GM12874 (cell line): ENCODE results near the gene C1orf105.

Source experiments
- TF ChIP-seq, protein P1 (sequence below): IDR thresholded peaks from 2 replicates; pipeline ENCODE4 v1.5.1; 2011; ENCODE audit warnings: low read depth, mild to moderate bottlenecking, control low read depth, low read length, moderate library complexity; ENCODE audit not compliant: insufficient read depth

C1orf105 gene

GRCh38 chr1:172473302-172473701 lies 52.8 kb downstream of the C1orf105 start:
- TF ChIP-seq, protein P1, sequence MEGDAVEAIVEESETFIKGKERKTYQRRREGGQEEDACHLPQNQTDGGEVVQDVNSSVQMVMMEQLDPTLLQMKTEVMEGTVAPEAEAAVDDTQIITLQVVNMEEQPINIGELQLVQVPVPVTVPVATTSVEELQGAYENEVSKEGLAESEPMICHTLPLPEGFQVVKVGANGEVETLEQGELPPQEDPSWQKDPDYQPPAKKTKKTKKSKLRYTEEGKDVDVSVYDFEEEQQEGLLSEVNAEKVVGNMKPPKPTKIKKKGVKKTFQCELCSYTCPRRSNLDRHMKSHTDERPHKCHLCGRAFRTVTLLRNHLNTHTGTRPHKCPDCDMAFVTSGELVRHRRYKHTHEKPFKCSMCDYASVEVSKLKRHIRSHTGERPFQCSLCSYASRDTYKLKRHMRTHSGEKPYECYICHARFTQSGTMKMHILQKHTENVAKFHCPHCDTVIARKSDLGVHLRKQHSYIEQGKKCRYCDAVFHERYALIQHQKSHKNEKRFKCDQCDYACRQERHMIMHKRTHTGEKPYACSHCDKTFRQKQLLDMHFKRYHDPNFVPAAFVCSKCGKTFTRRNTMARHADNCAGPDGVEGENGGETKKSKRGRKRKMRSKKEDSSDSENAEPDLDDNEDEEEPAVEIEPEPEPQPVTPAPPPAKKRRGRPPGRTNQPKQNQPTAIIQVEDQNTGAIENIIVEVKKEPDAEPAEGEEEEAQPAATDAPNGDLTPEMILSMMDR = no peak

- TF ChIP-seq, protein P1 = no peak
Observed at GRCh38 chr1:172473842-172474241, 53.4 kb downstream of the C1orf105 start.

DNA sequence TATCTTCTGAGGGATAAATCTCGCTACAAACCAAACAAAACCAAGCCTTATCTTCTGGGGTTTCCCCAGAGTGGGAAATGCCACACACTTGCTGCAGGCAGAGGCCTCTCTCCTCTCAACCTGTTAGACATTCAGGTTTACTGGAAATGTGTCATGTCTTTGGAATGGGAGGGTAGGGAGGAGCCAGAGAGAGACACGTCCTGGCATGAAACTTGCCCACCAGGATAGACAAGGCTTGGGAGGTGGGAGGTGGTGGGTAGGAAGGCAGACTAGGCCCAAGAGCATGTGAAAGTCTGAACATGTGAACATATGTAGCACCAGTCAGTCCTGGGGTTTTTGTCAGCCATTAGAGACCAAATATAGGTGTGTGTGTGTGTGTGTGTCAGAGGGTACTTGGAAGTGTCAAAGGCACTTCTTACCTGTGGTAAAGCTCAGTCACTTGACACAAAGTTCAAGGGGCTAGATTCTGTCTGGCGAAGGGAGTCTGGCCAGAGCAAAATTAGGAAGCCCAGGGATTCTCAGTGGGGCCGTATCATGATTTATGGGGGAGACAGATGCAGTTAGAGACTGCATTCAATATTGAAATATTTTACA lies 55.8 kb downstream of the C1orf105 start:
- TF ChIP-seq, protein P1 = no peak

DNA sequence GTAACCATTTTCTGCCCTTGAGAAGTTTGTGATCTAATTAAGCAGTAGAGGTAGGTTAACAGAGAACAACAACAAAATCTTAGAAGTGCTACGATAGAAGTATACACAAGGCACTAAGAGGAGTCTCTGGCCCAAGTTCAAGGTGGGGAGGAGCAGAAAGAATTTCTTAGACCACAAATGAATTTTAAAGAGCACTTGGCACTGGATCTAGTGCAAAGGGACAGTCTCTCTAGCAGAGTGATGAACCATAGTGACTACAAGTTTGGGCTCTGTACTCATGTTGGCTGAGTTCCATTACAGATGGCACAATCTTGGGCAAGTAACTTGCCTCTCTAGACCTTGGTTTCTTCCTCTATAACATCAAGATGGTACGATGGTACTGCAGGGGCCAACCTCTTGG lies 56.7 kb downstream of the C1orf105 start:
- TF ChIP-seq, protein P1 = no peak

DNA sequence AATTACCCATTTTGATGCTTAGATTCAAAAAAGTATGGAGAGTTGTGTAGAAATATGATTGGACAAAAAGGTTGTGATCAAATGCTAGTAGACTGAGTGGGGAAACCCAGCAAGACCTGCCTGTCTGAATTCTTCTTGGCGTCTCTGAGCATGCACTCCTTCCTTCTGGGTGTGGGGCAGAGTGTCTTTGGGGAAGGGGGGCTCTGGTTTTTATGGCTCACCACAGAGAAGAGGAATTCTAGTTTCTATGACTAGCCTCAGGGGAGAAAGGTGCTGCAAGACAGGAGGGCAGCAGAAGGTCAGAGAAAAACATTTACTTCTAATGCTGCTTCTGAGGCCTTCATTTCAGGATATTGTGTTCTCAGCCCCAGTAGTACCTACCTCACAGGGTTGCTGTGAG lies 57.3 kb downstream of the C1orf105 start:
- TF ChIP-seq, protein P1 = no peak

DNA sequence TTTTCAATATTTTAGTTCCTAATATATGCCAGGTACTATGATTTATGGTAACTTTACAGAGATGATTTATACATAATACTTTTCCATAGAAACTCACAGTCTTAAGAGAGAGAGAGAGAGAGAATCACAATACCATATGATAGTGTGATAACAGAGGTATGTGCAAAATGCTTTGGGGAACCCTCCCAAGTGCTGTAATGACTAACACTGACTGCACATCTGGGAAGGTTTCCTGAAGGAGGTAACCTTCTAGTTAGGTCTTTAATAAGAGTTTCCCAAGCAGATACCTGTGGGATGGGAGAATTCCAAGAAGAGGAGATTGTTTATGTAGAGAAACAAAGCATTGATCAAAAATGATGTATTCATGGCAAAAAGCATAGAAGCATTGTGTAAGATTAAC lies 58.0 kb downstream of the C1orf105 start:
- TF ChIP-seq, protein P1 = no peak

- TF ChIP-seq, protein P1 = no peak
Observed at GRCh38 chr1:172480431-172480830, 59.9 kb downstream of the C1orf105 start.
